CD4-positive, CD25-positive, alpha-beta regulatory T cell (primary cell): ENCODE data around the gene ABCC11. TPM values are rescaled to one million over a fixed set of nuclear protein-coding genes. Genes with fewer than 3 reads are reported as not detected.

Experiments
- ATAC-seq, 2 donors: fragments of 150-1000 bp; cut with Tn5 transposase; one replicate each; pipeline ENCODE4 v1.10.0; 2021; ENCODE audit warnings: low read depth in 2 of 2, moderate number of reproducible peaks in 2 of 2, moderate library complexity in 1 of 2
- DNase-seq, 3 donors: peaks; one replicate each; pipeline versions ENCODE4 v3.0.0 to v3.0.0-alpha.2; 2012 to 2022; ENCODE audit warnings: mixed read lengths in 1 of 3
- H3K27ac ChIP-seq: one replicate; pipeline ENCODE4 v1.7.0; 2013; ENCODE audit warnings: mild to moderate bottlenecking, low read length; ENCODE audit not compliant: insufficient read depth, poor library complexity, severe bottlenecking
- H3K27me3 ChIP-seq: one replicate; pipeline ENCODE4 v1.7.0; 2013; ENCODE audit warnings: low read length; ENCODE audit not compliant: control insufficient read depth, insufficient read depth
- H3K36me3 ChIP-seq: one replicate; pipeline ENCODE4 v1.7.0; 2013; ENCODE audit warnings: mild to moderate bottlenecking, low read length, moderate library complexity; ENCODE audit not compliant: control insufficient read depth, insufficient read depth
- H3K4me1 ChIP-seq: 2 replicates; pipeline ENCODE4 v1.7.0; 2013; ENCODE audit warnings: mild to moderate bottlenecking, low read length; ENCODE audit not compliant: insufficient read depth, control insufficient read depth, poor library complexity, severe bottlenecking
- H3K4me3 ChIP-seq: one replicate; pipeline ENCODE4 v1.7.0; 2013; ENCODE audit warnings: low read depth, mild to moderate bottlenecking, low read length, moderate library complexity
- H3K9me3 ChIP-seq, 2 experiments: 1 replicate in 1 of 2; 2 replicates in 1 of 2; pipeline ENCODE4 v1.7.0; 2013; ENCODE audit warnings: low read length in 2 of 2, mild to moderate bottlenecking in 1 of 2, moderate library complexity in 1 of 2; ENCODE audit not compliant: control insufficient read depth in 2 of 2
- H3K27ac Mint-ChIP-seq, 3 donors: one replicate each; pipeline ENCODE4 v1.8.0; 2020 to 2022; ENCODE audit warnings: mild to moderate bottlenecking in 3 of 3, mixed read lengths in 3 of 3, moderate library complexity in 2 of 3
- H3K27me3 Mint-ChIP-seq: one replicate; pipeline ENCODE4 v1.8.0; 2022; ENCODE audit warnings: mild to moderate bottlenecking, mixed read lengths
- H3K36me3 Mint-ChIP-seq: one replicate; pipeline ENCODE4 v1.8.0; 2020; ENCODE audit warnings: mixed read lengths
- H3K4me1 Mint-ChIP-seq, 4 donors: one replicate each; pipeline ENCODE4 v1.8.0; 2020 to 2022; ENCODE audit warnings: mixed read lengths in 4 of 4, mild to moderate bottlenecking in 1 of 4
- H3K4me3 Mint-ChIP-seq, 4 donors: one replicate each; pipeline ENCODE4 v1.8.0; 2020 to 2022; ENCODE audit warnings: mild to moderate bottlenecking in 4 of 4, mixed read lengths in 4 of 4, moderate library complexity in 3 of 4
- H3K9me3 Mint-ChIP-seq, 7 donors: one replicate each; pipeline ENCODE4 v1.8.0; 2020 to 2022; ENCODE audit warnings: mixed read lengths in 7 of 7, mild to moderate bottlenecking in 3 of 7, moderate library complexity in 2 of 7
- polyA plus RNA-seq, 4 donors: library from polyadenylated mRNA; unstranded; fragments of 300-500 nt; fragmentation: Illumina TruSeq; gene quantifications; one replicate each; pipeline ENCODE4 v1.2.3, GENCODE V29; 2021
- total RNA-seq: library from RNA; stranded (reverse); gene quantifications from one replicate; pipeline ENCODE4 v1.2.3, GENCODE V29; 2022

Gene ABCC11
- total RNA-seq (not detected), polyA plus RNA-seq (under 1 TPM in 2 of 4 donors, not detected in 2; 0.13 to 0.30 TPM)

DNA sequence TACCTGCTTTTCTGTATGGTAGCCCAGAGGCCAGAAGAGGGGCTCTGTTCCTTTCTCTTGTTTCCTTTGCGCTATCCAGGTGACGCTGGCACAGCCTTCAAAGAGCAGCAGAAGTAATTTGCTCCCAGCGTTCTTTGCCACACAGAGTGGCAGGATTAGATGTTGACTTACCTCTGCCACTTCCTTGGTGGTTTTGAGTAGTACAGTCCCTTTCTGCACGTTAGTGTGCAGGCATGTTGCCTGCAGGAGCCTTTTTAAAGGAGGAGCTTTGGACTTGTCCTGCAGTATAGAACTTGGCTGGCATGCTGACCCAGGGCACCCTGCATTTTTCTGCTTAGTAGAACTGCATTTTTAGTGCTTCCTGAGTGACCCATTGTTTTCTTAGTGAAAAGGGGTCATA, at the start of gene ABCC11:
Gene ABCC11 (minus strand): TSS at position 229 of the 400 bp plus-strand sequence. CDS start 15,618 bp downstream, outside the sequence.
- H3K4me3 ChIP-seq, result peak within 1 kb of the TSS; percentile 87
- no peaks in the 10 kb centered on the region for H3K27me3 ChIP-seq
- no peak within 1 kb of the TSS for H3K27ac ChIP-seq
- Mint-ChIP-seq H3K27ac (peak within 1 kb of the TSS in 2 of 3 donors; percentile 49 to 98), H3K27me3 (no peaks in the 10 kb centered on the region), H3K4me1 (peaks cover 30 to 78% (median 56%) of the 10 kb centered on the region in 4 donors), H3K36me3 (no peaks in the 10 kb centered on the region), H3K4me3 (peak within 1 kb of the TSS; percentile 11 to 96 (median 84)), H3K9me3 (peaks cover 0 to 1% (median 0%) of the 10 kb centered on the region in 7 donors)
- DNase-seq (no peak), ATAC-seq (no peak)
- peaks cover 4% of the 10 kb centered on the region for H3K36me3 ChIP-seq
- no peaks in the 10 kb centered on the region for H3K9me3 ChIP-seq
- H3K4me1 ChIP-seq, result peaks cover 46% of the 10 kb centered on the region

DNA sequence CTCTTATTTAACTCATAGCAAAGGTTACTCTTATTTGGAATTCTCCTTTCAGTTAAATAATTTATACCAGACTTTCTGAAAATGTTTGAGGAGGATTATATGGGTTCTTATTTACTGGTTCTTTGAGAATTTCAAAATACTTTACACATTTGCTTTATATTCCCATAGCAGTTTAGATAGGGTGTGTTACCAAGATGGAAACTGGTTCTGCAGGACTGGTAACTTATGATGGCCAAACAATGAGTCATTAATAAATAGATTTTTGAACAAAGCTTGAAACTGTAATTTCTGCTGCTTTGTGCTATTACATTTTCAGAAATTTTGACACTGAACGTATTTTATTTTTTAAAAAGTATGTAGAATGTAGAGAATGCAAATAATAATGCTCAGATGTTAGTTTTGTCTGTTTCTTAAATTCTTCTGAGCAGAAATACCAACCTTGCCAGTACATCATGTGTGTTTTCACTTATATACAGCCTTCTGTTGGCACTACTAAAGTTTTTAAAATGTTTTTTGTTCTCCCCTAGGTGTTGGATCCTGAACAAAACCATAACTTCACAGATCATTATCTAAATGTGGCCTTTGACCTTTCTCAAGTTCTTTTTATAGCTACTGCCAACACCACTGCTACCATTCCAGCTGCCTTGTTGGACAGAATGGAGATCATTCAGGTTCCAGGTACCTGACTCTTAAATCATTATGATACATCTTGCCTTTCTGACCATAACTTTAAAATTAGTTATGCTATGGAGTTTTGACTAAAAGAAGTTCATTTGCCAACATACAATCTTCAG, 48.3 kb upstream of the ABCC11 start:
- ATAC-seq (no peak), DNase-seq (no peak)
- Mint-ChIP-seq H3K36me3 (peaks cover 42% of the 10 kb centered on the region), H3K27me3 (no peaks in the 10 kb centered on the region), H3K9me3 (peaks cover 0 to 1% (median 0%) of the 10 kb centered on the region in 7 donors), H3K4me3 (no peak overlapping the region), H3K27ac (no peak overlapping the region), H3K4me1 (peaks cover 6 to 16% (median 9%) of the 10 kb centered on the region in 4 donors)
- H3K9me3 ChIP-seq, result no peaks in the 10 kb centered on the region
- H3K36me3 ChIP-seq, result peaks cover 47% of the 10 kb centered on the region
- H3K27ac ChIP-seq, result no peak overlapping the region
- no peaks in the 10 kb centered on the region for H3K4me1 ChIP-seq
- H3K4me3 ChIP-seq, result no peak overlapping the region
- no peaks in the 10 kb centered on the region for H3K27me3 ChIP-seq

- no peaks in the 10 kb centered on the region for H3K27me3 ChIP-seq
- Mint-ChIP-seq H3K4me3 (no peak overlapping the region), H3K4me1 (peaks cover 8 to 16% (median 10%) of the 10 kb centered on the region in 4 donors), H3K27me3 (no peaks in the 10 kb centered on the region), H3K9me3 (peaks cover 0 to 1% (median 0%) of the 10 kb centered on the region in 7 donors), H3K36me3 (peaks cover 41% of the 10 kb centered on the region), H3K27ac (peak overlapping the region in 1 of 3 donors; percentile 58)
- no peak overlapping the region for H3K4me3 ChIP-seq
- no peak for DNase-seq
- H3K9me3 ChIP-seq, result no peaks in the 10 kb centered on the region
- H3K4me1 ChIP-seq, result no peaks in the 10 kb centered on the region
- ATAC-seq, result no peak
- H3K36me3 ChIP-seq, result peaks cover 47% of the 10 kb centered on the region
- no peak overlapping the region for H3K27ac ChIP-seq
These were observed 47.4 kb upstream of the ABCC11 start for GRCh38 chr16:48294724-48295123.

DNA sequence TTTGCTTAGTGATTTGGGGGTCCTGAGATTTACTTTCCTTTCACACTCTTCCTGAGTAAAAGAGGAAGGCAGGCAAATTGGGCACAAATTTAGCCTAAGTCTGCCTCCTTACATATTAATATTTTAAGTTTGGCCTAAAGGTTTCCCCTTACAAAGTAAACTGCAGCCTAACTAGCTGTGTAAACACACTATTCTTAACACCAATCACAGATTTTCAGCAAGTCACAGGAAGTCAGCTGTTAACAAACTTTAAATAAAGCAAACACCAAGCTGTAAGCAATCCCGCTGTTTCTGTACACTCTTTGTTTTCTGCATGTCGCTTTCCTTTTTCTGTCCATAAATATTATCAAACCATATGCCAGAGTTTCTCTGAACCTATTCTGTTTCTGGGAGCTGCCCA, 45.1 kb upstream of the ABCC11 start:
- Mint-ChIP-seq H3K36me3 (peaks cover 48% of the 10 kb centered on the region), H3K4me3 (no peak overlapping the region), H3K9me3 (peaks cover 0 to 1% (median 0%) of the 10 kb centered on the region in 7 donors), H3K27me3 (no peaks in the 10 kb centered on the region), H3K4me1 (peaks cover 4 to 16% (median 15%) of the 10 kb centered on the region in 4 donors), H3K27ac (peak overlapping the region; percentile 14 to 63 (median 48))
- no peak overlapping the region for H3K27ac ChIP-seq
- no peaks in the 10 kb centered on the region for H3K4me1 ChIP-seq
- ATAC-seq (no peak), DNase-seq (no peak)
- peaks cover 42% of the 10 kb centered on the region for H3K36me3 ChIP-seq
- H3K4me3 ChIP-seq, result no peak overlapping the region
- no peaks in the 10 kb centered on the region for H3K27me3 ChIP-seq
- H3K9me3 ChIP-seq, result peaks cover 0 to under 1% of the 10 kb centered on the region in 2 experiments

DNA sequence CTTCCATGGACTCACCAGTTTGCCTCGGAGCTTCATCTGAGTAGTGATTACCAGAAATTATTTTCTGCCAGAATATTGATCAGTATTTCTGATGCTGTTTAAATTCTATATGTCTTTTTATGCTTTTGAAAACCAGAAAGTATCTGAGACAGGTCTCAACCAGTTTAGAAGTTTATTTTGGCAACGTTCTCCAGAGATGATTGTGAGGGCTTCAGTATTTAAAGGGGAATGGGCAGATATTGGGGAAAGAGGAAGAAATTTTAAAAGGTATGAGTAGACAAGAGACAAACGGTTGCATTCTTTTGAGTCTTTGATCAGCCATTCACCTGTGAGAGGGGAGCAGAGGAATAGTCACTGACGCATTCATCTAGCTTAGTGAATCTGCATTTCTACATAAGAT, 44.4 kb upstream of the ABCC11 start:
- Histone ChIP-seq H3K4me3 (no peak overlapping the region), H3K36me3 (peaks cover 46% of the 10 kb centered on the region), H3K9me3 (peaks cover 4 to 7% of the 10 kb centered on the region in 2 experiments), H3K27me3 (no peaks in the 10 kb centered on the region), H3K4me1 (no peaks in the 10 kb centered on the region), H3K27ac (no peak overlapping the region)
- Mint-ChIP-seq H3K27me3 (no peaks in the 10 kb centered on the region), H3K36me3 (peaks cover 53% of the 10 kb centered on the region), H3K4me1 (peaks cover 4 to 16% (median 15%) of the 10 kb centered on the region in 4 donors), H3K27ac (peak overlapping the region in 2 of 3 donors; percentile 7 to 14), H3K9me3 (peaks cover 0 to 5% (median 0%) of the 10 kb centered on the region in 7 donors), H3K4me3 (no peak overlapping the region)
- DNase-seq, result no peak
- no peak for ATAC-seq

- H3K36me3 ChIP-seq, result peaks cover 48% of the 10 kb centered on the region
- H3K27me3 Mint-ChIP-seq, result no peaks in the 10 kb centered on the region
- no peak for DNase-seq
These were observed 44.0 kb upstream of the ABCC11 start for GRCh38 chr16:48291303-48291702.

GRCh38 chr16:48287239-48287638, 39.9 kb upstream of the ABCC11 start:
- H3K27ac ChIP-seq, result no peak overlapping the region
- peaks cover 6 to 23% (median 17%) of the 10 kb centered on the region in 4 donors for H3K4me1 Mint-ChIP-seq
- H3K9me3 Mint-ChIP-seq, result peaks cover 0 to 12% (median 5%) of the 10 kb centered on the region in 7 donors
- H3K4me1 ChIP-seq, result no peaks in the 10 kb centered on the region
- peaks cover 4 to 14% of the 10 kb centered on the region in 2 experiments for H3K9me3 ChIP-seq
- no peaks in the 10 kb centered on the region for H3K27me3 Mint-ChIP-seq
- peaks cover 61% of the 10 kb centered on the region for H3K36me3 ChIP-seq
- no peak overlapping the region for H3K4me3 ChIP-seq
- peaks cover 78% of the 10 kb centered on the region for H3K36me3 Mint-ChIP-seq
- no peaks in the 10 kb centered on the region for H3K27me3 ChIP-seq
- DNase-seq, result no peak
- H3K4me3 Mint-ChIP-seq, result no peak overlapping the region
- H3K27ac Mint-ChIP-seq, result no peak overlapping the region
- no peak for ATAC-seq

More at GRCh38 chr16:48291303-48291702, 44.0 kb upstream of the ABCC11 start:
- H3K4me1 ChIP-seq, result no peaks in the 10 kb centered on the region
- H3K36me3 Mint-ChIP-seq, result peaks cover 55% of the 10 kb centered on the region
- H3K4me1 Mint-ChIP-seq, result peaks cover 4 to 16% (median 15%) of the 10 kb centered on the region in 4 donors
- H3K27me3 ChIP-seq, result no peaks in the 10 kb centered on the region
- no peak overlapping the region for H3K27ac ChIP-seq
- H3K4me3 Mint-ChIP-seq, result no peak overlapping the region
- no peak for ATAC-seq
- H3K9me3 ChIP-seq, result peaks cover 4 to 11% of the 10 kb centered on the region in 2 experiments
- H3K9me3 Mint-ChIP-seq, result peaks cover 0 to 5% (median 0%) of the 10 kb centered on the region in 7 donors
- peak overlapping the region in 1 of 3 donors; percentile 14 for H3K27ac Mint-ChIP-seq
- H3K4me3 ChIP-seq, result no peak overlapping the region
